GM12878 (cell line): ENCODE measurements around the gene ELAPOR1. TPM values are rescaled to one million over a fixed set of nuclear protein-coding genes. Genes with fewer than 3 reads are reported as not detected.

ENCODE experiments used
- ATAC-seq: fragments of 200-7000 bp; cut with Tn5 transposase; 3 replicates; pipeline ENCODE4 v1.9.1; 2020; ENCODE audit warnings: mild to moderate bottlenecking, moderate library complexity
- BruUV-seq: library from RNA; stranded (reverse); fragments of 400-500 nt; replicated peaks from 2 replicates; lab custom pipeline; 2021; lab: Mats Ljungman, UMichigan
- CTCF ChIA-PET: fragments of 300-600 bp; sonication (Branson Sonifier 250); formaldehyde crosslinking; extraction: SDS; loops from one replicate; lab custom pipeline; 2021; ENCODE audit warnings: inconsistent platforms; lab: Yijun Ruan, JAX
- POLR2A ChIA-PET: fragments of 350-600 bp; formaldehyde crosslinking; extraction: SDS; loops from one replicate; lab custom pipeline; 2021; ENCODE audit warnings: inconsistent platforms; lab: Charles Lee
- RAD21 ChIA-PET: fragments of 300-600 bp; sonication (Branson Sonifier 250); formaldehyde crosslinking; loops from one replicate; lab custom pipeline; 2023; ENCODE audit warnings: antibody characterized with exemption; ENCODE audit not compliant: unreplicated experiment; lab: Charles Lee
- SMC1A ChIA-PET: fragments of 300-600 bp; sonication (Branson Sonifier 250); formaldehyde crosslinking; loops from one replicate; lab custom pipeline; 2023; ENCODE audit not compliant: unreplicated experiment, uncharacterized antibody; lab: Charles Lee
- DNase-seq: peaks from one replicate; pipeline ENCODE4 v3.0.0-alpha.2; 2011; ENCODE audit warnings: low read depth, low spot score
- FAIRE-seq: peaks from 3 replicates; lab custom pipeline; 2011; peaks lifted over from hg19 to GRCh38; lab: Jason Lieb, UNC
- H2AFZ ChIP-seq: 2 replicates; pipeline ENCODE4 v1.6.0; 2011; ENCODE audit warnings: low read depth, low read length, control low read depth; ENCODE audit not compliant: control insufficient read depth
- H3K27ac ChIP-seq: 2 replicates; pipeline ENCODE4 v1.5.1; 2011; ENCODE audit warnings: control low read depth; ENCODE audit not compliant: control insufficient read depth, insufficient read depth
- H3K27me3 ChIP-seq, 2 experiments: replicated peaks in 1 of 2; 2 replicates each; pipeline versions ENCODE4 v1.6.0 to v1.6.1; 2011; ENCODE audit warnings: low read length in 1 of 2; ENCODE audit not compliant: control insufficient read depth in 2 of 2, insufficient read depth in 2 of 2
- H3K36me3 ChIP-seq, 2 experiments: 2 replicates each; pipeline ENCODE4 v1.5.1; 2011; ENCODE audit warnings: low read length in 1 of 2; ENCODE audit not compliant: control insufficient read depth in 2 of 2, insufficient read depth in 2 of 2
- H3K4me1 ChIP-seq: 2 replicates; pipeline ENCODE4 v1.6.1; 2011; ENCODE audit warnings: mild to moderate bottlenecking, low read length, moderate library complexity, mixed read lengths; ENCODE audit not compliant: control insufficient read depth, insufficient read depth
- H3K4me2 ChIP-seq: 2 replicates; pipeline ENCODE4 v1.6.0; 2011; ENCODE audit warnings: control low read depth; ENCODE audit not compliant: control insufficient read depth, insufficient read depth
- H3K4me3 ChIP-seq: fragments of 200-600 bp; sonication (generic); 2 replicates; pipeline ENCODE4 v1.5.1; 2016
- H3K79me2 ChIP-seq: 2 replicates; pipeline ENCODE4 v1.6.0; 2011; ENCODE audit warnings: low read length; ENCODE audit not compliant: control insufficient read depth, insufficient read depth
- H3K9ac ChIP-seq: 2 replicates; pipeline ENCODE4 v1.8.0; 2011; ENCODE audit warnings: low read length, control low read depth, mixed read lengths; ENCODE audit not compliant: control insufficient read depth, insufficient read depth
- H3K9me3 ChIP-seq: replicated peaks from 3 replicates; pipeline ENCODE4 v1.5.1; 2011; ENCODE audit warnings: mild to moderate bottlenecking, low read length; ENCODE audit not compliant: control insufficient read depth, insufficient read depth
- H4K20me1 ChIP-seq: 2 replicates; pipeline ENCODE4 v1.6.0; 2011; ENCODE audit not compliant: control insufficient read depth, insufficient read depth
- BCL11A ChIP-seq: IDR thresholded peaks from 2 replicates; pipeline ENCODE4 v1.6.1; 2011; ENCODE audit warnings: low read depth, low read length
- EED ChIP-seq: sonication (generic); IDR thresholded peaks from 2 replicates; pipeline ENCODE4 v1.6.1; 2016; ENCODE audit warnings: antibody characterized with exemption, low read depth
- ETV6 ChIP-seq, 2 experiments: fragments of 450-650 bp in 1 of 2; IDR thresholded peaks in 1 of 2; conservative IDR thresholded peaks in 1 of 2; 2 replicates each; pipeline ENCODE4 v1.6.1; 2014; ENCODE audit warnings: antibody characterized with exemption in 1 of 2, borderline replicate concordance in 1 of 2, low read depth in 1 of 2, mild to moderate bottlenecking in 1 of 2, moderate library complexity in 1 of 2
- IKZF1 ChIP-seq: fragments of 450-650 bp; conservative IDR thresholded peaks from 2 replicates; pipeline ENCODE4 v1.6.1; 2017; ENCODE audit warnings: antibody characterized with exemption, mild to moderate bottlenecking
- MYC ChIP-seq: IDR thresholded peaks from 2 replicates; pipeline ENCODE4 v1.6.1; 2011; ENCODE audit warnings: mild to moderate bottlenecking, low read length, moderate library complexity, inconsistent platforms; ENCODE audit not compliant: insufficient read depth, insufficient replicate concordance, insufficient read length, severe bottlenecking
- NFYB ChIP-seq: IDR thresholded peaks from 2 replicates; pipeline ENCODE4 v1.6.1; 2011; ENCODE audit warnings: low read depth, mild to moderate bottlenecking, low read length, improper control_type of control experiment, moderate library complexity; ENCODE audit not compliant: insufficient read depth
- NR2C2 ChIP-seq: IDR thresholded peaks from 2 replicates; pipeline ENCODE4 v1.6.1; 2011; ENCODE audit warnings: borderline replicate concordance, low read depth; ENCODE audit not compliant: control insufficient read depth, insufficient read length
- PML ChIP-seq: IDR thresholded peaks from 2 replicates; pipeline ENCODE4 v1.6.1; 2012; ENCODE audit warnings: low read length, inconsistent platforms
- RUNX3 ChIP-seq: IDR thresholded peaks from 2 replicates; pipeline ENCODE4 v1.6.1; 2012; ENCODE audit warnings: low read length, inconsistent platforms
- WGBS: methylation state at CpG from one replicate; pipeline ENCODE4 v1.1.6; 2016; ENCODE audit warnings: low lambda C conversion rate; ENCODE audit not compliant: insufficient replicate concordance, insufficient coverage; ENCODE audit errors: missing lambda C conversion rate; 5-methylcytosine and 5-hydroxymethylcytosine counted together
- in situ Hi-C: fragments of 300-500 bp; cut with MboI; formaldehyde crosslinking; loops from 9 replicates; pipeline ENCODE4 v1.14.3; 2018; ENCODE audit warnings: mixed read lengths
- intact Hi-C: fragments of 100-400 bp; cut with micrococcal nuclease; formaldehyde crosslinking; loops from one replicate; pipeline ENCODE4 v1.14.2; 2022; ENCODE audit not compliant: unreplicated experiment
- polyA plus RNA-seq, 11 experiments: library from polyadenylated mRNA; depleted of rRNA in 4 of 11; unstranded in 6 of 11; stranded (reverse) in 5 of 11; fragments of >200 nt; fragmentation: Nextera tagmentation in 4 of 11; fragmentation: Illumina TruSeq in 1 of 11; extraction: Ambion mirVana in 4 of 11; extraction: Trizol in 1 of 11; gene quantifications; 1 replicate in 1 of 11; 2 replicates in 10 of 11; pipeline versions ENCODE4 v1.2.1 to v1.2.3, GENCODE V29; 2011 to 2016; ENCODE audit warnings: inconsistent platforms in 2 of 11, missing spikeins in 2 of 11, low read depth in 1 of 11
- total RNA-seq, 4 experiments: library from RNA; depleted of rRNA in 3 of 4; stranded (reverse); fragments of >200 nt in 3 of 4; fragmentation: Illumina TruSeq in 1 of 4; extraction: Trizol in 1 of 4; gene quantifications; 2 replicates each; pipeline versions ENCODE4 v1.2.1 to v1.2.3, GENCODE V29; 2013 to 2021
- TF ChIP-seq, protein P1 (sequence below): fragments of 450-650 bp; IDR thresholded peaks from 2 replicates; pipeline ENCODE4 v1.6.1; 2017; ENCODE audit warnings: low read depth, mild to moderate bottlenecking, moderate library complexity
- TF ChIP-seq, protein P2 (sequence below): fragments of 450-650 bp; IDR thresholded peaks from 2 replicates; pipeline ENCODE4 v1.6.1; 2017; ENCODE audit warnings: antibody characterized with exemption, mild to moderate bottlenecking, moderate library complexity
- TF ChIP-seq, protein P3 (sequence below): IDR thresholded peaks from 2 replicates; pipeline ENCODE4 v1.6.1; 2012; ENCODE audit warnings: low read depth, low read length, improper control_type of control experiment
- TF ChIP-seq, protein P4 (sequence below): fragments of 150-350 bp; IDR thresholded peaks from 2 replicates; pipeline ENCODE4 v1.6.1; 2016; ENCODE audit warnings: low read depth, low read length

Gene ELAPOR1
- total and polyA plus RNA-seq, 10 of the 15 experiments (the other 5 are each of a cell fraction or from before 2014, with no cell fraction given) = 0.04 to 2.1 (median 0.19) TPM; not detected in 2

DNA sequence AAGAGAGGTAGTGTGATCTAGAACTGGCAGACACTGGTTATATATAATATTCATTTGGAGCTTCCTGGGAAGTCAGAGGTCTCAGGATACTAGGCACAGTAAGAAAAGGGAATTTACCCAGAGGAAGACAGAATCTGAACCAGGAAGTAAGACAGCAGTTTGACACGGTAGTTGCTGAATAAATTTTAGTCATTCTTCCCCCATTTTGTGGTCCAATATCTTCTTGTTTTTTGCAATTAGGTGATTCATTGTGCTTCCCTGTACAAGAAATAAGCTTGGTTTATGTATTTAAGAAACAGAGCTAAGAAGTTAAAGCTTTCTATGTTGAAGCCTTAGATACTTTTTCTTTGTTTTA is 22.1 kb upstream of the ELAPOR1 start:
- Histone ChIP-seq H2AFZ (peak overlapping the region; percentile 5; the same call in 1 of the 2 replicates), H3K9me3 (no peaks in the 10 kb centered on the region), H3K79me2 (peaks cover 30% of the 10 kb centered on the region), H3K4me1 (peaks cover 9% of the 10 kb centered on the region), H3K4me2 (peak overlapping the region; percentile 90), H3K4me3 (peak overlapping the region; percentile 95), H4K20me1 (no peaks in the 10 kb centered on the region), H3K36me3 (peaks cover 0 to 9% of the 10 kb centered on the region in 2 experiments; a peak in 3 of 4 replicates), H3K27me3 (no peaks in the 10 kb centered on the region), H3K27ac (peak overlapping the region; percentile 91), H3K9ac (peak overlapping the region; percentile 69)
- TF ChIP-seq, protein P1, sequence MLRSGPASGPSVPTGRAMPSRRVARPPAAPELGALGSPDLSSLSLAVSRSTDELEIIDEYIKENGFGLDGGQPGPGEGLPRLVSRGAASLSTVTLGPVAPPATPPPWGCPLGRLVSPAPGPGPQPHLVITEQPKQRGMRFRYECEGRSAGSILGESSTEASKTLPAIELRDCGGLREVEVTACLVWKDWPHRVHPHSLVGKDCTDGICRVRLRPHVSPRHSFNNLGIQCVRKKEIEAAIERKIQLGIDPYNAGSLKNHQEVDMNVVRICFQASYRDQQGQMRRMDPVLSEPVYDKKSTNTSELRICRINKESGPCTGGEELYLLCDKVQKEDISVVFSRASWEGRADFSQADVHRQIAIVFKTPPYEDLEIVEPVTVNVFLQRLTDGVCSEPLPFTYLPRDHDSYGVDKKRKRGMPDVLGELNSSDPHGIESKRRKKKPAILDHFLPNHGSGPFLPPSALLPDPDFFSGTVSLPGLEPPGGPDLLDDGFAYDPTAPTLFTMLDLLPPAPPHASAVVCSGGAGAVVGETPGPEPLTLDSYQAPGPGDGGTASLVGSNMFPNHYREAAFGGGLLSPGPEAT = no peak
- TF ChIP-seq, protein P2, sequence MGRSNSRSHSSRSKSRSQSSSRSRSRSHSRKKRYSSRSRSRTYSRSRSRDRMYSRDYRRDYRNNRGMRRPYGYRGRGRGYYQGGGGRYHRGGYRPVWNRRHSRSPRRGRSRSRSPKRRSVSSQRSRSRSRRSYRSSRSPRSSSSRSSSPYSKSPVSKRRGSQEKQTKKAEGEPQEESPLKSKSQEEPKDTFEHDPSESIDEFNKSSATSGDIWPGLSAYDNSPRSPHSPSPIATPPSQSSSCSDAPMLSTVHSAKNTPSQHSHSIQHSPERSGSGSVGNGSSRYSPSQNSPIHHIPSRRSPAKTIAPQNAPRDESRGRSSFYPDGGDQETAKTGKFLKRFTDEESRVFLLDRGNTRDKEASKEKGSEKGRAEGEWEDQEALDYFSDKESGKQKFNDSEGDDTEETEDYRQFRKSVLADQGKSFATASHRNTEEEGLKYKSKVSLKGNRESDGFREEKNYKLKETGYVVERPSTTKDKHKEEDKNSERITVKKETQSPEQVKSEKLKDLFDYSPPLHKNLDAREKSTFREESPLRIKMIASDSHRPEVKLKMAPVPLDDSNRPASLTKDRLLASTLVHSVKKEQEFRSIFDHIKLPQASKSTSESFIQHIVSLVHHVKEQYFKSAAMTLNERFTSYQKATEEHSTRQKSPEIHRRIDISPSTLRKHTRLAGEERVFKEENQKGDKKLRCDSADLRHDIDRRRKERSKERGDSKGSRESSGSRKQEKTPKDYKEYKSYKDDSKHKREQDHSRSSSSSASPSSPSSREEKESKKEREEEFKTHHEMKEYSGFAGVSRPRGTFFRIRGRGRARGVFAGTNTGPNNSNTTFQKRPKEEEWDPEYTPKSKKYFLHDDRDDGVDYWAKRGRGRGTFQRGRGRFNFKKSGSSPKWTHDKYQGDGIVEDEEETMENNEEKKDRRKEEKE = no peak
- TF ChIP-seq NR2C2 (no peak), IKZF1 (peak; percentile 40), PML (no peak), ETV6 (conservative IDR thresholded peaks at IDR 0.05 in 1 of 2, IDR thresholded peaks at IDR 0.05 in 1 of 2; ENCODE audit: borderline replicate concordance in 1 of 2, low read depth in 1 of 2) (peak in 1 of 2 experiments; percentile 35; a peak in 1 of 4 replicates), NFYB (no peak), BCL11A (no peak), RUNX3 (0 out of 2 replicates have a peak, but pooled peaks have one; percentile 20), MYC (no peak), EED (no peak)
- TF ChIP-seq, protein P3, sequence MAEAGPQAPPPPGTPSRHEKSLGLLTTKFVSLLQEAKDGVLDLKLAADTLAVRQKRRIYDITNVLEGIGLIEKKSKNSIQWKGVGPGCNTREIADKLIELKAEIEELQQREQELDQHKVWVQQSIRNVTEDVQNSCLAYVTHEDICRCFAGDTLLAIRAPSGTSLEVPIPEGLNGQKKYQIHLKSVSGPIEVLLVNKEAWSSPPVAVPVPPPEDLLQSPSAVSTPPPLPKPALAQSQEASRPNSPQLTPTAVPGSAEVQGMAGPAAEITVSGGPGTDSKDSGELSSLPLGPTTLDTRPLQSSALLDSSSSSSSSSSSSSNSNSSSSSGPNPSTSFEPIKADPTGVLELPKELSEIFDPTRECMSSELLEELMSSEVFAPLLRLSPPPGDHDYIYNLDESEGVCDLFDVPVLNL = no peak
- TF ChIP-seq, protein P4, sequence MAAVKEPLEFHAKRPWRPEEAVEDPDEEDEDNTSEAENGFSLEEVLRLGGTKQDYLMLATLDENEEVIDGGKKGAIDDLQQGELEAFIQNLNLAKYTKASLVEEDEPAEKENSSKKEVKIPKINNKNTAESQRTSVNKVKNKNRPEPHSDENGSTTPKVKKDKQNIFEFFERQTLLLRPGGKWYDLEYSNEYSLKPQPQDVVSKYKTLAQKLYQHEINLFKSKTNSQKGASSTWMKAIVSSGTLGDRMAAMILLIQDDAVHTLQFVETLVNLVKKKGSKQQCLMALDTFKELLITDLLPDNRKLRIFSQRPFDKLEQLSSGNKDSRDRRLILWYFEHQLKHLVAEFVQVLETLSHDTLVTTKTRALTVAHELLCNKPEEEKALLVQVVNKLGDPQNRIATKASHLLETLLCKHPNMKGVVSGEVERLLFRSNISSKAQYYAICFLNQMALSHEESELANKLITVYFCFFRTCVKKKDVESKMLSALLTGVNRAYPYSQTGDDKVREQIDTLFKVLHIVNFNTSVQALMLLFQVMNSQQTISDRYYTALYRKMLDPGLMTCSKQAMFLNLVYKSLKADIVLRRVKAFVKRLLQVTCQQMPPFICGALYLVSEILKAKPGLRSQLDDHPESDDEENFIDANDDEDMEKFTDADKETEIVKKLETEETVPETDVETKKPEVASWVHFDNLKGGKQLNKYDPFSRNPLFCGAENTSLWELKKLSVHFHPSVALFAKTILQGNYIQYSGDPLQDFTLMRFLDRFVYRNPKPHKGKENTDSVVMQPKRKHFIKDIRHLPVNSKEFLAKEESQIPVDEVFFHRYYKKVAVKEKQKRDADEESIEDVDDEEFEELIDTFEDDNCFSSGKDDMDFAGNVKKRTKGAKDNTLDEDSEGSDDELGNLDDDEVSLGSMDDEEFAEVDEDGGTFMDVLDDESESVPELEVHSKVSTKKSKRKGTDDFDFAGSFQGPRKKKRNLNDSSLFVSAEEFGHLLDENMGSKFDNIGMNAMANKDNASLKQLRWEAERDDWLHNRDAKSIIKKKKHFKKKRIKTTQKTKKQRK = no peak
- RAD21 ChIA-PET = interaction anchor here (0.6 to 2.7 kb wide), 5 partner anchors 8 to 1308 kb away, joined by 3 to 19 read pairs (median 4); a partner anchor contains a TSS
- POLR2A ChIA-PET = interaction anchor here (0.5 to 3.3 kb wide), 6 partner anchors 9 to 165 kb away, joined by 4 to 24 read pairs (median 8); partner anchors contain the start of genes SARS1, TAF13 and WDR47
- FAIRE-seq (no peak), DNase-seq (no peak), ATAC-seq (peak; percentile 12)
- BruUV-seq = no TSS peak
- CTCF ChIA-PET = interaction anchor here (0.7 to 6.5 kb wide), 11 partner anchors 8 to 454 kb away, joined by 3 to 35 read pairs (median 3); partner anchors contain the start of gene TAF13
- intact Hi-C loops = no loop called here
- SMC1A ChIA-PET = interaction anchor here (0.8 to 4.4 kb wide), 7 partner anchors 8 to 129 kb away, joined by 3 to 25 read pairs (median 5); partner anchors contain the start of genes CLCC1 and TAF13
- WGBS = 0% methylated on average over 1 of the region's 1 CpG
- in situ Hi-C loops = no loop called here
